Measurements from ENCODE around the gene PUS1.
"Not testable (repeated sequence)": the region's sequence is repeated elsewhere in the genome, so short reads cannot be mapped to it uniquely, and the experiment has no call there.

The PUS1 gene

DNA sequence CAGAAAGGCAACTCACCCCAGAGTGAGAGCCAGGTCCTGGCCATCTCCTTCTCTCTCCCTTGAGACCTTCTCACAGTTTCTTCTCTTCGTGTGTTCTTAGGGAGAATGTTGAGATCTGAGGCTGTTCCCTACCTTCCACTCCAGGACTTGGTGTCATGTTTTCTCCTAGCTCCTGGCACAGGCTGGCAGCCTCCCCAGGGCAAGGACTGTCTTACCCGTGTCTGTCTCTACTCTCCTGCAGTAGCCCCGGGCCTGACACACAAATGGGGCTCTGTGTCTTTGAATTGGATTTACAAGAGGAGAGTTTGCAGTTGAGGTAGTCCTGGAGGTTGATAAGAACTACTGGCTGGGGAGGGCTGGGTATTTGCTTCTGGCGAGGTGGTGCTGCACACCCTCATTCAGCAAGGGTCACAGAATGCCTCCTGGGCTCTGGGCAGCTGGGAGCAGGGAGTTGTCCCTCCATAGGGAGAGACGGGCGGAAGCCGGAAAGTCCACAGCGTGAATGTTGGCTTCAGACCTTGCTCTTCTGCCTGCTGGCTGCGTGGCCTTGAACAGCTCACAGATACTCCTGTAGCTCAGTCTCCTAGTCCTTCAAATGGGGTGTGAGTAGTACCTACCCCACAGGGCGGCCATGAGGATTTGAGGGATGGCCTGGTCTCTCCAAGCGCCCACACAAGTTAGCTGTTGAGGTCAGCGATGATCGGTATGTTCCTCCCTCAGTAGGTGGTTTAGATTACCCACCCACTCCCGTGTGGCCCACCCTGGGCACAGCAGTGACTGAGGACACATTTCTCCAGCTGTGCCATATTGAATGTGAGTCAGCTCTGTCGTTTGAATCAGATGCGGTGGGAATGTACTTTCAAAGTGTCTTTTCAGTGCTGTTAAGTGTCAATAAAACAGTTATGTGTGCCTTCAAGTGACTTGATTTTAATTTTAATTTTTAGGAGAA lies 30.8 kb downstream of the PUS1 start:
- FAIRE-seq = no peak
- no peak for DNase-seq (ENCODE audit: low spot score)

DNA sequence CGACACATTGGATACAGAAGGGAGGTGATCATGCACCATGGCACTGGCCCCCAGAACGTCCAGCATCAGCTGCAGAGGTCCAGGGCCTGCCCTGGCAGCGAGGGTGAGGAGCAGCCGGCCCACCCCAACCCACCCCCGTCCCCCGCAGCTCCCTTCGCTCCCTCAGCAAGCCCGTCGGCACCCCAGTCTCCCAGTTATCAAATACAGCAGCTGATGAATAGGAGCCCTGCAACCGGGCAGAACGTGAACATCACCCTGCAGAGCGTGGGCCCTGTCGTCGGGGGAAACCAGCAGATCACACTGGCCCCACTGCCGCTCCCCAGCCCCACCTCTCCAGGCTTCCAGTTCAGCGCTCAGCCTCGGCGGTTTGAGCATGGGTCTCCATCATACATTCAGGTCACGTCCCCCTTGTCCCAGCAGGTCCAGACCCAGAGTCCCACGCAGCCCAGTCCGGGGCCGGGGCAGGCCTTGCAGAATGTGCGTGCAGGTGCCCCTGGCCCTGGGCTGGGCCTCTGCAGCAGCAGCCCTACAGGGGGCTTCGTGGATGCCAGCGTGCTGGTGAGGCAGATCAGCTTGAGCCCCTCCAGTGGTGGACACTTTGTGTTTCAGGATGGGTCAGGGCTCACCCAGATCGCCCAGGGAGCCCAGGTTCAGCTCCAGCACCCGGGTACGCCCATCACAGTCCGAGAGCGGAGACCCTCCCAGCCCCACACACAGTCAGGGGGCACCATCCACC lies 31.7 kb downstream of the PUS1 start:
- FAIRE-seq; DNase-seq (ENCODE audit: low spot score): not testable (repeated sequence)

GRCh38 chr12:131961328-131961727 lies 32.3 kb downstream of the PUS1 start:
- not testable (repeated sequence) for FAIRE-seq; DNase-seq (ENCODE audit: low spot score)

DNA sequence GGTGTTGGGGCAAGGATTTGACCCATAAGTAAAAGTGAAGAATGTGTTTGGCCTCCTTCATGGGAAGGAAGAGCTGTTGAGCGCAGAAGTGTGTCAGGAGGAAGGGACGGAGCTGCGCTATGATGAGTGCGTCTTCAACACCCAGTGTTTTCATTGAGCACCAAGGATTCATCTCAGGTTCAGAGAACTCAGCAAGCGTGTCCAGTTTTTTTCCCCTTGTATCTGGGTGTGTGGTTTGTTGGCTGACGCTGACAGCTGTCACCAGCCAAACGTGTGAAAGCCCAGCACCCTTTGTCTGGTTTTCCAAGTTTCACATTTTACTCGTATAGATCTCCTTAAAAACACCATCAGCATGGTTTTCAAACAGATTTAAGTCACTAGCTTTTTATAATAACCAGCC lies 33.0 kb downstream of the PUS1 start:
- FAIRE-seq (no peak), DNase-seq (ENCODE audit: low spot score) (no peak)

DNA sequence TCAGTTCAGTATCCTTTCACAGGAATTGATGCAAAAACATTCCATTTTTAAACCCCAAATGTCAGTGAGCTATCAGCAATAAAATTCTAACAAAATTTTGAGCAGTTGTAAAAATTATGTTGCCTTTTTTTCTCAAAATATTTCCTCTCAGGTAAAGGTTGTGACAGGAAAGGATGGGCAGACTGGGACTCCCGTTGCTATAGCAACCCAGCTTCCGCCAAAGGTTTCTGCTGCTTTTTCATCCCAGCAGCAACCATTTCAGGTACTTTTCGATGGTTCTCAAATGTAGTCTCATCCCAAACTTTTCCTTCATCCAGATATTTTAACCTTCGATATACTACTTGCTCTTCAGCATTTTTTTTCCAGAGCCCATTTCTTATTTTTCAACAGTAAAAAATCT lies 34.3 kb downstream of the PUS1 start:
- DNase-seq (ENCODE audit: low spot score) (no peak), FAIRE-seq (no peak)

DNA sequence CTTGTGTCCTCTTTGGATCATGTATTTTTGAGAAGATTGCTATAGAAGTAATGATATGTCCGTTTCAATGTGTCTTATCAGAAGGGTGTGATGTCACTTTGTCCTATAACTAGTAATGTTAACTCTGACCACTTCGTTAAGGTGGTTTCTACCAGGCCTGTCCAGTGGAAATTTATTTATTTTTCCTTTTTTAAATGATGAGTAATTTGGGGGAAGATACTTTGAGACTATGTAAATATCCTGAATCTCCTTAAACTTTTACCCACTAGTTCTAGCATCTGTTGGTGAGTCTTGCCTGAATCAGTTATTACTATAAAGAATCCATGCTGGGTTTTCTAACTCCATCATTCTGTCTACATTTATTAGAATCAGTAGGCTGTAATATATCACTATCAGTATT lies 36.0 kb downstream of the PUS1 start:
- no peak for FAIRE-seq

DNA sequence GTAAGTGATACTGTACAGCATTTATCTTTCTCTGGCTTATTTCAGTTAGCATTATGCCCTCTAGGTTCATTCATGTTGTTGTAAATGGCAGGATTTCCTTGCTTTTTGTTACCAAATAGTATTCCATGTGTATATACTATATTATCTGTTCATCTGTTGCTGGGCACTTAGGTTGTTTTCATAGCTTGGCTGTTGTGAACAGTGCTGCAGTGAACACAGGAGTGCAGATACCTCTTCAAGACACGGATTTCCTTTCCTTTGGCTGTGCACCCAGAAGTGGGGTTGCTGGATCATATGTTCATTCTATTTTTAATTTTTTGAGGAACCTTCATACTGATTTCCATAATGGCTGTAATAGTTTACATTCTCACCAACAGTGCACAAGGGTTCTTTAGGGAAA lies 42.1 kb downstream of the PUS1 start:
- FAIRE-seq = no peak

More for the DNA sequence above, 36.0 kb downstream of the PUS1 start:
- no peak for DNase-seq (ENCODE audit: low spot score)

DNA sequence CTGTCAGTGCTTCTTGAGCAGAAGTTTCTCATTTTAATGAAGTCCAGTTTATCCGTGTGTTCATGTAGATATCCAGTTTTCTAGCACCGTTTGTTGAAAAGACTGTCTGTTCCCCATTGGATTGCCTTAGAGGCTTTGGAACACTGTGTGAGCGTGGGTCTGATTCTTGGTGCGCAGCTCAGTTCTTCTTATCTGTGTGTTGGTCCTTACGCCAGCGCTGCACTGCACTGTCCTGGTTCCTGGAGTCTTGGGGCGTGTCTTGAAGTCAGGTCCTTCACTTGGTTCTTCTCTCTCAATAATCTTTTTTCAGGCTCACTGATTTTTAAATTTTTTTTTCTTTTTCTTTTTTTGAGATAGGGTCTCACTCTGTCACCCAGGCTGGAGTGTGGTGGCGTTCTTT lies 46.2 kb downstream of the PUS1 start:
- no peak for FAIRE-seq
- DNase-seq (ENCODE audit: low spot score) = no peak

More for the DNA sequence above, 42.1 kb downstream of the PUS1 start:
- no peak for DNase-seq (ENCODE audit: low spot score)

DNA sequence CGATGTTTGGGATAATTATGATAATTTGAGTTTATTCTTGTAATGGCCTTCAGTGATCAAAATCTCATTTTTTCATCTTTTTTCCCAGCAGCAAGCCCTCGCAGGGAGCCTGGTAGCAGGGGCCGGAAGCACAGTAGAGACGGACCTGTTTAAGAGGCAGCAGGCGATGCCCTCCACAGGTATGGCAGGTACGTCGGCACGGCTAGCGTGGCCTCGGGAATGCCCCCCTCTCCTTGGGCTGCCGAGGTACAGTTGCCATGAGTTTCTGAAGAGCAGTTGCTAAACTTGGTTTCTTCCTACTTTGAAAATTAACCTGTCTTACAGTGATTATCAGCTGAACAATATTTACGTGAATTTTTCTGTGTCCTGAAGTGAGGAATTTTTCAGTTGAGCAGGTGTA lies 50.5 kb downstream of the PUS1 start:
- FAIRE-seq = no peak
- DNase-seq (ENCODE audit: low spot score) = no peak

DNA sequence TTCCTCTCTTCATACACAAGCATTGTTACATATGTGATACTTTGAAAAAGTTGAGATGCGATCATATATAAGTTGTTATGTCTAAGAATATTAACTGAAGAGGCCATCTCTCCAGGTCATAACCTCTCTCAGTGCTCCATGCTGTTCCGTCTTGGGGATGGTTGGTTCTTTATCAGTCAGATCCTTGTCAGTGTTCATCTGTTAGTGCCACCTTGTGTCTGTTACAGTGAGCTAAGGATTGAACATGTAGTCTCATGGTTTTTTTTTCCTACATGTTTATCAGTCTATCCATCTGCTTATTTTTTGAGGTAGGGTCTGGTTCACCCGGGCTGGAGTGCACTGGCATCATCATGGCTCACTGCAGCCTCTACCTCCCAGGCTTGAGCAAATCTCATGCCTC lies 51.2 kb downstream of the PUS1 start:
- FAIRE-seq = no peak
- no peak for DNase-seq (ENCODE audit: low spot score)

DNA sequence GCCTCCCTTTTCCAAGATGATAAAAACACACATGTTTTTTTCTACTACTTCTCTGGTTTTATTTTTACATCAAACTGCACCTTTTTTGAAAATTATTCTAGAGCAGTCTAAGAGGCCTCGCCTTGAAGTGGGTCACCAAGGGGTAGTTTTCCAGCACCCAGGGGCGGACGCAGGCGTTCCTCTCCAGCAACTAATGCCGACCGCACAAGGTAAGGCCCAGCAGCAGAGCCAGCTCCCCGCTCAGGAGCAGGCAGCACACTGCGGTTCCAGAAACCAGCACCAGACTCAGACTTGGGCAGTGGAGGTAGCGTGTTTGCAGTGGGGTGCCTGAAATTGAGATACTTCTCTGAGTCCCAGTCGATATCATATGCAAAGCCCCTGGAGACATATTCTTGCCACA lies 52.3 kb downstream of the PUS1 start:
- DNase-seq (ENCODE audit: low spot score) = no peak
- FAIRE-seq = no peak

GRCh38 chr12:131982041-131982440 lies 53.0 kb downstream of the PUS1 start:
- DNase-seq (ENCODE audit: low spot score) (no peak), FAIRE-seq (no peak)

GRCh38 chr12:131983026-131983425 lies 54.0 kb downstream of the PUS1 start:
- no peak for DNase-seq (ENCODE audit: low spot score)
- FAIRE-seq = no peak

GRCh38 chr12:131983554-131983953 lies 54.5 kb downstream of the PUS1 start:
- FAIRE-seq (no peak), DNase-seq (ENCODE audit: low spot score) (no peak)

DNA sequence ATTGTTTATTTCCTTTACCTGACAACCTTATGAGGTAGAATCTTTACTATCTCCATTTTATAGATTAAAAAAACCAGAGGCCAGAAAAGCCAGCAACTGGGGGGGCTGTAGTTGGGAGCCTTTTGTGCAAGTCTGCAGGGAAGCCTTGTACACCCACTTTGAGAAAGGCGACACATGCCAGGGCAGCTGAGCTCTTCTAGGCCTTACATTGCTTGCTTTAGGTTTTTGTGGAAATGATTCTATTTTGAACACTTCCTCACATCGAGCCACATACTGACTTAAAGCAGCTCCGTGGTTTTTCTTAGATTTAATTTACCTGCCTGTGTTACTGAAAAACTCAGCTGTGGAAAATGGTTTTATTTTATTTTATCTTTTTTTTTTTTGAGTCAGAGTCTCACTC lies 55.3 kb downstream of the PUS1 start:
- DNase-seq (ENCODE audit: low spot score) (no peak), FAIRE-seq (no peak)

DNA sequence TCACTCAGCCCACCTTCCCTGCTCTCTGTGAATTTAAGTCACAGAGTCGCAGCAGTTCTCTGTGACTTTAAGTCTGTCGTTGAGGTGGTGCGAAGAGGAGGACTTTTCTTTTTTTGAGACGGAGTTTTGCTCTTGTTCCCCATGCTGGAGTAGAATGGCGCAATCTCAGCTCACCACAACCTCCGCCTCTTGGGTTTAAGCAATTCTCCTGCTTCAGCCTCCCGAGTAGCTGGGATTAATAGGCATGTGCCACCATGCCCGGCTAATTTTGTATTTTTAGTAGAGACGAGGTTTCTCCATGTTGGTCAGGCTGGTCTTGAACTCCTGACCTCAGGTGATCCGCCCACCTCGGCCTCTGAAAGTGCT lies 56.4 kb downstream of the PUS1 start:
- not testable (repeated sequence) for FAIRE-seq; DNase-seq (ENCODE audit: low spot score)

DNA sequence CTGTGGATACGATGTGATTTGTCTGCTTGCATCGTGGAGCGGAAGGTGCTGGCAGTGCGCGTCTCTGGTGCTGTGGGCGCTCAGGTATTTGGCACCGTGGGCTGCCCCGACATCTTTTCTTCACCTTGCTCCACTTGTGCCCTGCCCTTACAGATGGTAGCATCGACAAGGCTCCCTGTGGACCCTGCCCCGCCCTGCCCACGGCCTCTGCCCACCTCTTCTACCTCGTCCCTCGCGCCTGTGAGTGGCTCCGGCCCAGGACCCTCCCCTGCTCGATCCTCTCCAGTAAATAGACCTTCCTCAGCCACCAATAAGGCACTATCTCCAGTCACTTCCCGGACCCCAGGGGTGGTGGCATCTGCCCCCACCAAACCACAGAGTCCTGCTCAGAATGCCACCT lies 57.3 kb downstream of the PUS1 start:
- DNase-seq (ENCODE audit: low spot score) (no peak), FAIRE-seq (no peak)

GRCh38 chr12:131986910-131987309 lies 57.8 kb downstream of the PUS1 start:
- FAIRE-seq (no peak), DNase-seq (ENCODE audit: low spot score) (no peak)

GRCh38 chr12:131987552-131987951 lies 58.5 kb downstream of the PUS1 start:
- no peak for FAIRE-seq
- DNase-seq (ENCODE audit: low spot score) = no peak

DNA sequence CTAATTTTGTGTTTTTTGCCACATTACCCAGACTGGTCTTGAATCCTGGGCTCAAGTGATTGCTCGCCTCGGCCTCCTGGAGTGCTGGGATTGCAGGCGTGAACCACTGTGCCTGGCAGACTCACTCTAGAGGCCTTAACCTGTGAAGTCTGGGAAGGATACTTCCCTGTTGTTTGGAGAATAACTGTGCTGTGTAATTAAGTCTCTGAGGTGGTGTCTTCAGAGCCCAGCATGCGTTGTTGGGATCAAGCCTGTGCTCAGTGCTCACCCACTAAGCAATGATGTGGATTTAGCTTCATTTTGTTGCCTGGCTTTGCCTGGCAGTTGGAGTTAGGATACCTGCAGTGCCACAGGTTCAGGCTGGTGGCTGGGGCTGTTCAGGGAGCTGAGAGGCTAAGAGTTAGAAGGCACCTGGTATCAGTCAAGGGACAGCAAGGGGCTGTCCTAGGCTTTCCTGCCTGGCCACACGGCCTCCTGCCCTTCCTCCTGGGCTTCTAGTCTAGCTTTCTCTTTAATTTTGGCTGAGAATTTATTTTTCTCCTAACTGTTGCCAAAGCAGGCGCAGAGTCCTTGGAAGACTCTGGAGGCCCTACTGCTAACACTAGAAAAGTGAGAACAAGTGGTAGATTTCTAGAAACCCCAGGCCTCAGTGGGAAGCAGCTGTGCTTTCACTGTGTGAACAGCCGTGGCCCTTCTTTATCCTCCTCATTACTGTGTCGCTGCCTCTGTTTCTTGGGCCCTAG lies 59.1 kb downstream of the PUS1 start:
- DNase-seq (ENCODE audit: low spot score) (no peak), FAIRE-seq (no peak)

DNA sequence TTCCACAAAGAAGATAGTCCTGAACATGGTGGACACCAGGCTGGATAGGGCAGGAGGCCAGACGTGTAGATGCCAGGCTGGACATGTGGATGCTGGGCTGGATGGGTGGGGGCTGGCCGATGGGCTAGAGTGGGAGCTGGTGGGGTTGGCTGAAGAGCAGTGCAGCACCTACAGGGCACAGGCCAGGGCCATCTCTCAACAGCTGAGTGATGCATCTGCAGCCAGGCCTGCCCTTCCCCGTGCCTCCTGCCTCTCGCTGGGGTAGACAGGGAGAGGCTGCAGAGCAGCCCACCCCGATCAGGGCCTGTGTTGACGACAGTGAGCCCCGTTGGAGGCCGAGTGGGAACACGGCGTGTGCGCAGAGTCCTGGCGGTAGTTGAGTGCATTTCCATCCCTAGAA lies 59.9 kb downstream of the PUS1 start:
- DNase-seq (ENCODE audit: low spot score) = no peak
- FAIRE-seq = no peak

All from RCC 7860 (cell line).